ENCODE results near the gene USP9Y.

DNA sequence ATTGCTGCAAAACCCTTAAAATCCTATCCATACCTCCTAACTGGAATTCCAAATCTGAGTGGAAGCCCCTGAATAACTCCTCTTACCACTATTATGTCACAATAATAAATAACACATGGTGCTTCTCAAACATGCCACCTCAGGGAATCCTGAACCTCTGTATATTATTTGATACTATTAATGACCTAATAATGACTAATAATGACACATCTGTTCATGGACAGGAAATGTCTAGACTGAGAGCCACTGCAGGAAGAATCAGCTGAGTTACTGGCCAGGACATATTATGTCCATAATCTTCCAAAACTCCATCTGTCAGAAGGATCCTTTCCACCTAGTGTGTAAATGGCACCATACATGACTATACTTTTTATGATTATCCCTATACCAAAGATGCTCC lies 195.9 kb downstream of the USP9Y start:
- TF ChIP-seq, protein P1, sequence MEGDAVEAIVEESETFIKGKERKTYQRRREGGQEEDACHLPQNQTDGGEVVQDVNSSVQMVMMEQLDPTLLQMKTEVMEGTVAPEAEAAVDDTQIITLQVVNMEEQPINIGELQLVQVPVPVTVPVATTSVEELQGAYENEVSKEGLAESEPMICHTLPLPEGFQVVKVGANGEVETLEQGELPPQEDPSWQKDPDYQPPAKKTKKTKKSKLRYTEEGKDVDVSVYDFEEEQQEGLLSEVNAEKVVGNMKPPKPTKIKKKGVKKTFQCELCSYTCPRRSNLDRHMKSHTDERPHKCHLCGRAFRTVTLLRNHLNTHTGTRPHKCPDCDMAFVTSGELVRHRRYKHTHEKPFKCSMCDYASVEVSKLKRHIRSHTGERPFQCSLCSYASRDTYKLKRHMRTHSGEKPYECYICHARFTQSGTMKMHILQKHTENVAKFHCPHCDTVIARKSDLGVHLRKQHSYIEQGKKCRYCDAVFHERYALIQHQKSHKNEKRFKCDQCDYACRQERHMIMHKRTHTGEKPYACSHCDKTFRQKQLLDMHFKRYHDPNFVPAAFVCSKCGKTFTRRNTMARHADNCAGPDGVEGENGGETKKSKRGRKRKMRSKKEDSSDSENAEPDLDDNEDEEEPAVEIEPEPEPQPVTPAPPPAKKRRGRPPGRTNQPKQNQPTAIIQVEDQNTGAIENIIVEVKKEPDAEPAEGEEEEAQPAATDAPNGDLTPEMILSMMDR (IDR thresholded peaks at IDR 0.05): no peak
- TF ChIP-seq EZH2phosphoT487 (IDR thresholded peaks at IDR 0.05) (no peak), EZH2 (IDR thresholded peaks at IDR 0.05) (no peak)
